ENCODE data around the gene PFKP.

GRCh38 chr10:3030765-3031164, 36.6 kb upstream of the PFKP start:
- TF ChIP-seq, protein P1, sequence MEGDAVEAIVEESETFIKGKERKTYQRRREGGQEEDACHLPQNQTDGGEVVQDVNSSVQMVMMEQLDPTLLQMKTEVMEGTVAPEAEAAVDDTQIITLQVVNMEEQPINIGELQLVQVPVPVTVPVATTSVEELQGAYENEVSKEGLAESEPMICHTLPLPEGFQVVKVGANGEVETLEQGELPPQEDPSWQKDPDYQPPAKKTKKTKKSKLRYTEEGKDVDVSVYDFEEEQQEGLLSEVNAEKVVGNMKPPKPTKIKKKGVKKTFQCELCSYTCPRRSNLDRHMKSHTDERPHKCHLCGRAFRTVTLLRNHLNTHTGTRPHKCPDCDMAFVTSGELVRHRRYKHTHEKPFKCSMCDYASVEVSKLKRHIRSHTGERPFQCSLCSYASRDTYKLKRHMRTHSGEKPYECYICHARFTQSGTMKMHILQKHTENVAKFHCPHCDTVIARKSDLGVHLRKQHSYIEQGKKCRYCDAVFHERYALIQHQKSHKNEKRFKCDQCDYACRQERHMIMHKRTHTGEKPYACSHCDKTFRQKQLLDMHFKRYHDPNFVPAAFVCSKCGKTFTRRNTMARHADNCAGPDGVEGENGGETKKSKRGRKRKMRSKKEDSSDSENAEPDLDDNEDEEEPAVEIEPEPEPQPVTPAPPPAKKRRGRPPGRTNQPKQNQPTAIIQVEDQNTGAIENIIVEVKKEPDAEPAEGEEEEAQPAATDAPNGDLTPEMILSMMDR (IDR thresholded peaks at IDR 0.05; ENCODE audit: insufficient read depth, low read length): no peak
- TF ChIP-seq POLR2AphosphoS5 (IDR thresholded peaks at IDR 0.05; ENCODE audit: low read depth) (no peak), REST (IDR thresholded peaks at IDR 0.05; ENCODE audit: insufficient replicate concordance, low read depth) (no peak), SPI1 (IDR thresholded peaks at IDR 0.05; ENCODE audit: borderline replicate concordance, low read depth) (no peak), GABPA (IDR thresholded peaks at IDR 0.05; ENCODE audit: low read depth) (no peak)

Data from HL-60 (cell line).